ENCODE results near the gene KRTAP12-4.
A peak's percentile ranks its signal among the peaks of the same experiment; 100 is the strongest.

Gene KRTAP12-4

GRCh38 chr21:44614961-44615391 lies 39.5 kb downstream of the KRTAP12-4 start:
- Histone ChIP-seq H2BK120ac (ENCODE audit: insufficient read depth, low read length, poor library complexity) (no peak overlapping the region), H3K79me1 (ENCODE audit: low read length) (no peaks in the 10 kb centered on the region), H3K79me2 (ENCODE audit: control insufficient read depth, insufficient read depth, low read length, poor library complexity) (no peaks in the 10 kb centered on the region), H2AK5ac (ENCODE audit: low read length) (no peak overlapping the region), H3K18ac (ENCODE audit: low read length) (no peak overlapping the region), H3K4ac (ENCODE audit: low read depth, low read length) (no peak overlapping the region), H2BK5ac (ENCODE audit: low read depth, low read length, poor library complexity) (no peak overlapping the region), H3K14ac (ENCODE audit: low read length) (no peak overlapping the region), H3K36me3 (ENCODE audit: control insufficient read depth in 1 of 2, insufficient read depth in 2 of 2, low read length in 2 of 2) (no peaks in the 10 kb centered on the region), H3K27me3 (ENCODE audit: insufficient read depth, low read length) (no peaks in the 10 kb centered on the region), H2AFZ (ENCODE audit: insufficient read depth, low read length, poor library complexity) (no peak overlapping the region), H3K27ac (ENCODE audit: low read depth, low read length) (no peak overlapping the region), H4K91ac (ENCODE audit: low read depth, low read length) (no peak overlapping the region), H3K4me2 (ENCODE audit: low read length) (no peak overlapping the region), H3K4me1 (ENCODE audit: control insufficient read depth in 1 of 2, insufficient read depth in 2 of 2, low read length in 2 of 2) (no peaks in the 10 kb centered on the region), H4K12ac (ENCODE audit: low read depth, low read length) (no peak overlapping the region), H2BK12ac (ENCODE audit: low read length) (no peak overlapping the region), H3K23ac (ENCODE audit: low read length) (no peak overlapping the region), H3K4me3 (ENCODE audit: low read depth, low read length) (no peak overlapping the region), H4K8ac (ENCODE audit: low read depth, low read length) (no peak overlapping the region), H3K9ac (ENCODE audit: low read length) (no peak overlapping the region), H3K9me3 (ENCODE audit: insufficient read depth, low read depth, low read length) (peaks cover 28% of the 10 kb centered on the region)
- no peak for DNase-seq
- no CpG with 5 or more reads among the region's 28 CpGs for WGBS (ENCODE audit: extremely low coverage, insufficient coverage, insufficient read length)

- no peaks in the 10 kb centered on the region for H3K4me1 ChIP-seq (ENCODE audit: control insufficient read depth in 1 of 2, insufficient read depth in 2 of 2, low read length in 2 of 2)
- H4K8ac ChIP-seq (ENCODE audit: low read depth, low read length) = no peak overlapping the region
- H2AK5ac ChIP-seq (ENCODE audit: low read length) = no peak overlapping the region
- H2BK5ac ChIP-seq (ENCODE audit: low read depth, low read length, poor library complexity) = no peak overlapping the region
- H3K79me1 ChIP-seq (ENCODE audit: low read length) = no peaks in the 10 kb centered on the region
- H4K12ac ChIP-seq (ENCODE audit: low read depth, low read length) = no peak overlapping the region
- H3K27ac ChIP-seq (ENCODE audit: low read depth, low read length) = no peak overlapping the region
- no peak overlapping the region for H2AFZ ChIP-seq (ENCODE audit: insufficient read depth, low read length, poor library complexity)
- H3K18ac ChIP-seq (ENCODE audit: low read length) = no peak overlapping the region
- H3K9ac ChIP-seq (ENCODE audit: low read length) = no peak overlapping the region
- H3K4me3 ChIP-seq (ENCODE audit: low read depth, low read length) = no peak overlapping the region
- no peak for DNase-seq
- H3K9me3 ChIP-seq (ENCODE audit: insufficient read depth, low read depth, low read length) = peaks cover 28% of the 10 kb centered on the region
- H3K36me3 ChIP-seq (ENCODE audit: control insufficient read depth in 1 of 2, insufficient read depth in 2 of 2, low read length in 2 of 2) = no peaks in the 10 kb centered on the region
- WGBS (ENCODE audit: extremely low coverage, insufficient coverage, insufficient read length) = no CpG with 5 or more reads among the region's 20 CpGs
- H3K23ac ChIP-seq (ENCODE audit: low read length) = no peak overlapping the region
- no peak overlapping the region for H2BK120ac ChIP-seq (ENCODE audit: insufficient read depth, low read length, poor library complexity)
- H3K4ac ChIP-seq (ENCODE audit: low read depth, low read length) = no peak overlapping the region
- no peak overlapping the region for H3K14ac ChIP-seq (ENCODE audit: low read length)
- H3K79me2 ChIP-seq (ENCODE audit: control insufficient read depth, insufficient read depth, low read length, poor library complexity) = no peaks in the 10 kb centered on the region
- no peak overlapping the region for H2BK12ac ChIP-seq (ENCODE audit: low read length)
- no peaks in the 10 kb centered on the region for H3K27me3 ChIP-seq (ENCODE audit: insufficient read depth, low read length)
- H3K4me2 ChIP-seq (ENCODE audit: low read length) = no peak overlapping the region
- no peak overlapping the region for H4K91ac ChIP-seq (ENCODE audit: low read depth, low read length)
These were observed 40.3 kb downstream of the KRTAP12-4 start for GRCh38 chr21:44614161-44614631.

- WGBS (ENCODE audit: extremely low coverage, insufficient coverage, insufficient read length) = no CpG with 5 or more reads among the region's 26 CpGs
These were observed 40.9 kb downstream of the KRTAP12-4 start for GRCh38 chr21:44613386-44614155.

GRCh38 chr21:44612669-44613229 lies 41.7 kb downstream of the KRTAP12-4 start:
- no peak overlapping the region for H3K14ac ChIP-seq (ENCODE audit: low read length)
- H3K9me3 ChIP-seq (ENCODE audit: insufficient read depth, low read depth, low read length) = peaks cover 26% of the 10 kb centered on the region
- H3K4me3 ChIP-seq (ENCODE audit: low read depth, low read length) = peak overlapping the region; percentile 28
- no peak overlapping the region for H2BK5ac ChIP-seq (ENCODE audit: low read depth, low read length, poor library complexity)
- no peak overlapping the region for H3K9ac ChIP-seq (ENCODE audit: low read length)
- H3K27me3 ChIP-seq (ENCODE audit: insufficient read depth, low read length) = no peaks in the 10 kb centered on the region
- no peaks in the 10 kb centered on the region for H3K79me2 ChIP-seq (ENCODE audit: control insufficient read depth, insufficient read depth, low read length, poor library complexity)
- no peak overlapping the region for H4K8ac ChIP-seq (ENCODE audit: low read depth, low read length)
- no peaks in the 10 kb centered on the region for H3K4me1 ChIP-seq (ENCODE audit: control insufficient read depth in 1 of 2, insufficient read depth in 2 of 2, low read length in 2 of 2)
- H2AK5ac ChIP-seq (ENCODE audit: low read length) = no peak overlapping the region
- H3K23ac ChIP-seq (ENCODE audit: low read length) = no peak overlapping the region
- no peak overlapping the region for H2BK120ac ChIP-seq (ENCODE audit: insufficient read depth, low read length, poor library complexity)
- H3K79me1 ChIP-seq (ENCODE audit: low read length) = no peaks in the 10 kb centered on the region
- H4K12ac ChIP-seq (ENCODE audit: low read depth, low read length) = no peak overlapping the region
- no peaks in the 10 kb centered on the region for H3K36me3 ChIP-seq (ENCODE audit: control insufficient read depth in 1 of 2, insufficient read depth in 2 of 2, low read length in 2 of 2)
- no peak overlapping the region for H2AFZ ChIP-seq (ENCODE audit: insufficient read depth, low read length, poor library complexity)
- no peak overlapping the region for H3K4me2 ChIP-seq (ENCODE audit: low read length)
- no peak overlapping the region for H3K4ac ChIP-seq (ENCODE audit: low read depth, low read length)
- DNase-seq = no peak
- no peak overlapping the region for H3K18ac ChIP-seq (ENCODE audit: low read length)
- H4K91ac ChIP-seq (ENCODE audit: low read depth, low read length) = no peak overlapping the region
- H2BK12ac ChIP-seq (ENCODE audit: low read length) = no peak overlapping the region
- H3K27ac ChIP-seq (ENCODE audit: low read depth, low read length) = no peak overlapping the region
- WGBS (ENCODE audit: extremely low coverage, insufficient coverage, insufficient read length) = no CpG with 5 or more reads among the region's 13 CpGs

More at GRCh38 chr21:44613386-44614155, 40.9 kb downstream of the KRTAP12-4 start:
- Histone ChIP-seq H3K18ac (ENCODE audit: low read length) (no peak overlapping the region), H2BK12ac (ENCODE audit: low read length) (no peak overlapping the region), H3K36me3 (ENCODE audit: control insufficient read depth in 1 of 2, insufficient read depth in 2 of 2, low read length in 2 of 2) (no peaks in the 10 kb centered on the region), H3K4me3 (ENCODE audit: low read depth, low read length) (no peak overlapping the region), H3K4me1 (ENCODE audit: control insufficient read depth in 1 of 2, insufficient read depth in 2 of 2, low read length in 2 of 2) (no peaks in the 10 kb centered on the region), H3K27me3 (ENCODE audit: insufficient read depth, low read length) (no peaks in the 10 kb centered on the region), H3K9ac (ENCODE audit: low read length) (no peak overlapping the region), H3K9me3 (ENCODE audit: insufficient read depth, low read depth, low read length) (peaks cover 26% of the 10 kb centered on the region), H2AK5ac (ENCODE audit: low read length) (no peak overlapping the region), H2AFZ (ENCODE audit: insufficient read depth, low read length, poor library complexity) (no peak overlapping the region), H4K12ac (ENCODE audit: low read depth, low read length) (no peak overlapping the region), H3K23ac (ENCODE audit: low read length) (no peak overlapping the region), H4K8ac (ENCODE audit: low read depth, low read length) (no peak overlapping the region), H4K91ac (ENCODE audit: low read depth, low read length) (no peak overlapping the region), H3K27ac (ENCODE audit: low read depth, low read length) (no peak overlapping the region), H2BK120ac (ENCODE audit: insufficient read depth, low read length, poor library complexity) (no peak overlapping the region), H3K4me2 (ENCODE audit: low read length) (no peak overlapping the region), H3K79me1 (ENCODE audit: low read length) (no peaks in the 10 kb centered on the region), H2BK5ac (ENCODE audit: low read depth, low read length, poor library complexity) (no peak overlapping the region), H3K79me2 (ENCODE audit: control insufficient read depth, insufficient read depth, low read length, poor library complexity) (no peaks in the 10 kb centered on the region), H3K14ac (ENCODE audit: low read length) (no peak overlapping the region), H3K4ac (ENCODE audit: low read depth, low read length) (no peak overlapping the region)
- DNase-seq = no peak

Measured in trophoblast cell (in vitro differentiated cells and primary cell).